ENCODE measurements around the gene UBXN10. TPM values are rescaled to one million over a fixed set of nuclear protein-coding genes. Genes with fewer than 3 reads are reported as not detected.
A peak's percentile ranks its signal among the peaks of the same experiment; 100 is the strongest.
"Not testable (repeated sequence)": the region's sequence is repeated elsewhere in the genome, so short reads cannot be mapped to it uniquely, and the experiment has no call there.

The UBXN10 gene
- total RNA-seq, 1 donor from 2014 or later = 0.52 TPM

GRCh38 chr1:20212085-20212684 is 26.3 kb downstream of the UBXN10 start:
- no peaks in the 10 kb centered on the region for H3K36me3 ChIP-seq (ENCODE audit: control insufficient read depth in 3 of 3, insufficient read depth in 3 of 3, low read length in 3 of 3)
- H3K4me1 ChIP-seq (ENCODE audit: control insufficient read depth in 3 of 3, insufficient read depth in 3 of 3, low read length in 3 of 3) = peaks cover 2 to 7% (median 3%) of the 10 kb centered on the region in 3 donors
- no peak overlapping the region for H3K27ac ChIP-seq (ENCODE audit: low read depth, low read length)
- peaks cover 2 to 24% (median 3%) of the 10 kb centered on the region in 3 donors for H3K27me3 ChIP-seq (ENCODE audit: control insufficient read depth in 3 of 3, insufficient read depth in 3 of 3, low read length in 3 of 3)
- H3K9me3 ChIP-seq (ENCODE audit: control insufficient read depth in 3 of 3, low read length in 3 of 3) = no peaks in the 10 kb centered on the region
- H3K4me3 ChIP-seq (ENCODE audit: low read length in 3 of 3) = no peak overlapping the region
- peak overlapping the region in 1 of 3 donors; percentile 9 for H3K9ac ChIP-seq (ENCODE audit: low read depth in 1 of 3, low read length in 3 of 3)

DNA sequence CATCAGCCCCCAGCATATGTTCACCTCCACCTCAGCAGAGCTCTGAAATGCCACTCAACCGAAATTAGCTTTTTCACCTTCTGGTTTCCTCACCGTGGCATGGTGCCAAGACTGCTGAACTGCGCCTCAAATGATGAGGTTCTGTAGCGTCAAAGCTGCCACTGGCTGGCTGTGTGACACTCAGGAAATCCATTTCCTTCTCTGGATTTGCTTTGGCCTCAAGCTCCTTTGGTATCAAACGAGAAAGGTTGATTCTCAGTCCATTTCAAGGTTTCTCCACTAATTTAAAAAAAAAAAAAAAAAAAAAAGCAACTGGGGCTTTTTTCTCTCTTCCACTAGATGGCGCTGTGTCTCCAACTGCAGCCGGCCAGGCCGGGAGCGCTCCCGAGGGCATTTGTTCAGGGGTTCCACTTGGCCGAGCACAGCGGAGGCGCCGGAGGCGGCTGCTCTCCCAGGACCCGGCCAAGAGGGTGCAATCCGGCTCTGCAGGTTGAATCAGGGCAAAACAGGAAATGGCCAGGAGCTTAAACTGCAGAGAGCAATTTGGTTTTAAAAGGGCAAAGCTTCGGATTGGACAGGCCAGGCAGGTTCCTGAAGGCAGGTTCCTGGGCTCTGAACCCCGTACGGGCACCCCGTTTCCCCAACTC is 26.9 kb downstream of the UBXN10 start:
- Histone ChIP-seq H3K4me3 (ENCODE audit: low read length in 3 of 3) (peak overlapping the region in 1 of 3 donors; percentile 19), H3K9ac (ENCODE audit: low read depth in 1 of 3, low read length in 3 of 3) (peak overlapping the region in 1 of 3 donors; percentile 45), H3K36me3 (ENCODE audit: control insufficient read depth in 3 of 3, insufficient read depth in 3 of 3, low read length in 3 of 3) (no peaks in the 10 kb centered on the region), H3K27me3 (ENCODE audit: control insufficient read depth in 3 of 3, insufficient read depth in 3 of 3, low read length in 3 of 3) (peaks cover 2 to 24% (median 3%) of the 10 kb centered on the region in 3 donors), H3K27ac (ENCODE audit: low read depth, low read length) (no peak overlapping the region), H3K4me1 (ENCODE audit: control insufficient read depth in 3 of 3, insufficient read depth in 3 of 3, low read length in 3 of 3) (peaks cover 2 to 7% (median 3%) of the 10 kb centered on the region in 3 donors), H3K9me3 (ENCODE audit: control insufficient read depth in 3 of 3, low read length in 3 of 3) (no peaks in the 10 kb centered on the region)

DNA sequence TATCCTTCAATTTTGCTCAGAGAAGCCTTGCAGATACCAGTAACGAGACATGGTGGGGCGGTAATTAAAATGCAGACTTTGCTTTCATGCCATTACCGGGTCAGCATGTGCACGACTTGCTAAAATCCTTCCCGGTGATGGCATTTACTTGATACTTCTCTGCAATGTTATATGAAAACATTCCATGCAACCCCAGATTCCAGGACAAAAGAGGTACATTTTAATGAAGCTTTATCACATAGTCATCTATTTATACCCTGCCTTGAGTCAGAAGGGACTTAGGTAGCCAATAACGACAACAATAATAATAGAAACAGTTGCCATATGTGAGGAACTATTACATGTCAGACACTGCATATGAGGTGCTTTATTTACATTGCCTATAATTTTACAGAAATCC is 29.8 kb downstream of the UBXN10 start:
- H3K27ac ChIP-seq (ENCODE audit: low read depth, low read length) = no peak overlapping the region
- peaks cover 0 to 20% (median 3%) of the 10 kb centered on the region in 3 donors for H3K27me3 ChIP-seq (ENCODE audit: control insufficient read depth in 3 of 3, insufficient read depth in 3 of 3, low read length in 3 of 3)
- H3K9me3 ChIP-seq (ENCODE audit: control insufficient read depth in 3 of 3, low read length in 3 of 3) = no peaks in the 10 kb centered on the region
- H3K9ac ChIP-seq (ENCODE audit: low read depth in 1 of 3, low read length in 3 of 3) = no peak overlapping the region
- no peaks in the 10 kb centered on the region for H3K36me3 ChIP-seq (ENCODE audit: control insufficient read depth in 3 of 3, insufficient read depth in 3 of 3, low read length in 3 of 3)
- H3K4me1 ChIP-seq (ENCODE audit: control insufficient read depth in 3 of 3, insufficient read depth in 3 of 3, low read length in 3 of 3) = peaks cover 2 to 7% (median 3%) of the 10 kb centered on the region in 3 donors
- no peak overlapping the region for H3K4me3 ChIP-seq (ENCODE audit: low read length in 3 of 3)

DNA sequence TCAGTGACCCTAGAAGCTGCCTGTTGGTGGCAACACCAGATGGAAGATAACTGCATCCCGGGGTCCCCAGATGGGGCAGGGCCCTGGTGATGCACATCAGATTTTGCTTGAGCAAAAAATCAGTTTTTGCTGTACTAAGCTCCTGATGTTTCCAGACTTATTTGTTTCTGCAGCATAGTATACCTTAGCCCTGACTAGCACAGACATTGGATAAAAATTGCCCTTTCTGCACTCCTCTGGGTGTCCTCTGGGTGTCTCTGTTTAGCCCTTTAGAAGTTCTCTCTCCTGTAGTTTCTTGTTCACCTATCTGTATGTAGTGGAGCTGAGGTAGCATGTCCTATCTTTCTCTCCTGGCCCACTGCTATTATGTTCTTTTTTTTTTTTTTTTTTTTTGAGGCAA is 30.7 kb downstream of the UBXN10 start:
- H3K27me3 ChIP-seq (ENCODE audit: control insufficient read depth in 3 of 3, insufficient read depth in 3 of 3, low read length in 3 of 3) = peaks cover 0 to 12% (median 3%) of the 10 kb centered on the region in 3 donors
- H3K4me3 ChIP-seq (ENCODE audit: low read length in 3 of 3) = no peak overlapping the region
- no peak overlapping the region for H3K9ac ChIP-seq (ENCODE audit: low read depth in 1 of 3, low read length in 3 of 3)
- H3K9me3 ChIP-seq (ENCODE audit: control insufficient read depth in 3 of 3, low read length in 3 of 3) = no peaks in the 10 kb centered on the region
- H3K36me3 ChIP-seq (ENCODE audit: control insufficient read depth in 3 of 3, insufficient read depth in 3 of 3, low read length in 3 of 3) = no peaks in the 10 kb centered on the region
- no peak overlapping the region for H3K27ac ChIP-seq (ENCODE audit: low read depth, low read length)
- H3K4me1 ChIP-seq (ENCODE audit: control insufficient read depth in 3 of 3, insufficient read depth in 3 of 3, low read length in 3 of 3) = peaks cover 2 to 7% (median 3%) of the 10 kb centered on the region in 3 donors

GRCh38 chr1:20219053-20219452 is 33.2 kb downstream of the UBXN10 start:
- not testable (repeated sequence) for H3K9ac ChIP-seq (ENCODE audit: low read depth in 1 of 3, low read length in 3 of 3); H3K36me3 ChIP-seq (ENCODE audit: control insufficient read depth in 3 of 3, insufficient read depth in 3 of 3, low read length in 3 of 3); H3K4me1 ChIP-seq (ENCODE audit: control insufficient read depth in 3 of 3, insufficient read depth in 3 of 3, low read length in 3 of 3); H3K9me3 ChIP-seq (ENCODE audit: control insufficient read depth in 3 of 3, low read length in 3 of 3); H3K27ac ChIP-seq (ENCODE audit: low read depth, low read length); H3K4me3 ChIP-seq (ENCODE audit: low read length in 3 of 3)
- peaks cover 5 to 15% (median 9%) of the 10 kb centered on the region in 3 donors for H3K27me3 ChIP-seq (ENCODE audit: control insufficient read depth in 3 of 3, insufficient read depth in 3 of 3, low read length in 3 of 3)

- Histone ChIP-seq H3K4me3 (ENCODE audit: low read length in 3 of 3) (no peak overlapping the region), H3K36me3 (ENCODE audit: control insufficient read depth in 3 of 3, insufficient read depth in 3 of 3, low read length in 3 of 3) (no peaks in the 10 kb centered on the region), H3K27ac (ENCODE audit: low read depth, low read length) (no peak overlapping the region), H3K4me1 (ENCODE audit: control insufficient read depth in 3 of 3, insufficient read depth in 3 of 3, low read length in 3 of 3) (no peaks in the 10 kb centered on the region), H3K9ac (ENCODE audit: low read depth in 1 of 3, low read length in 3 of 3) (no peak overlapping the region), H3K9me3 (ENCODE audit: control insufficient read depth in 3 of 3, low read length in 3 of 3) (no peaks in the 10 kb centered on the region), H3K27me3 (ENCODE audit: control insufficient read depth in 3 of 3, insufficient read depth in 3 of 3, low read length in 3 of 3) (peaks cover 2 to 16% (median 9%) of the 10 kb centered on the region in 3 donors)
Measured at GRCh38 chr1:20220036-20220435, 34.1 kb downstream of the UBXN10 start.

DNA sequence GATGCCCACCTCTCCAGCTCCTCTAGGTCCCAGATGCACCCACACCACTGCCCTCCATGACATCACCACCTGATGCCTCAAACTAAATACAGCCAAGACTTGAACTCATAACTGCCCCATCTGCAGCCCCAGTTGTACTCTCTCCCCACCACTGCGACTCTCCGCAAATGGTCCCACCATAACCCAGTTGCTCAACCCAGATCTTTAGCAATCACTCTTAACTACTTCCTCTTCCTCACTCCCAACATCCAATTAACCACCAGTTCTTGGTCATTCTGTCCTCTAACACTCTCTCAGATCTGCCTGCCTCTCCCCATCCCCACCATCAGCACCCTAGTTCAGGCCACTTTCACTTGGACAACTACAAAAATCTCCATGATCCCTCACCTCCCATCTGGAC is 37.2 kb downstream of the UBXN10 start:
- no peak overlapping the region for H3K9ac ChIP-seq (ENCODE audit: low read depth in 1 of 3, low read length in 3 of 3)
- no peaks in the 10 kb centered on the region for H3K9me3 ChIP-seq (ENCODE audit: control insufficient read depth in 3 of 3, low read length in 3 of 3)
- no peaks in the 10 kb centered on the region for H3K4me1 ChIP-seq (ENCODE audit: control insufficient read depth in 3 of 3, insufficient read depth in 3 of 3, low read length in 3 of 3)
- no peak overlapping the region for H3K4me3 ChIP-seq (ENCODE audit: low read length in 3 of 3)
- no peak overlapping the region for H3K27ac ChIP-seq (ENCODE audit: low read depth, low read length)
- H3K27me3 ChIP-seq (ENCODE audit: control insufficient read depth in 3 of 3, insufficient read depth in 3 of 3, low read length in 3 of 3) = peaks cover 6 to 29% (median 19%) of the 10 kb centered on the region in 3 donors
- H3K36me3 ChIP-seq (ENCODE audit: control insufficient read depth in 3 of 3, insufficient read depth in 3 of 3, low read length in 3 of 3) = no peaks in the 10 kb centered on the region

- Histone ChIP-seq H3K4me1 (ENCODE audit: control insufficient read depth in 3 of 3, insufficient read depth in 3 of 3, low read length in 3 of 3) (no peaks in the 10 kb centered on the region), H3K4me3 (ENCODE audit: low read length in 3 of 3) (no peak overlapping the region), H3K27me3 (ENCODE audit: control insufficient read depth in 3 of 3, insufficient read depth in 3 of 3, low read length in 3 of 3) (peaks cover 7 to 35% (median 23%) of the 10 kb centered on the region in 3 donors), H3K36me3 (ENCODE audit: control insufficient read depth in 3 of 3, insufficient read depth in 3 of 3, low read length in 3 of 3) (no peaks in the 10 kb centered on the region), H3K27ac (ENCODE audit: low read depth, low read length) (no peak overlapping the region), H3K9ac (ENCODE audit: low read depth in 1 of 3, low read length in 3 of 3) (no peak overlapping the region), H3K9me3 (ENCODE audit: control insufficient read depth in 3 of 3, low read length in 3 of 3) (no peaks in the 10 kb centered on the region)
Measured at GRCh38 chr1:20223551-20224419, 37.9 kb downstream of the UBXN10 start.

GRCh38 chr1:20224546-20224945 is 38.6 kb downstream of the UBXN10 start:
- Histone ChIP-seq H3K36me3 (ENCODE audit: control insufficient read depth in 3 of 3, insufficient read depth in 3 of 3, low read length in 3 of 3) (no peaks in the 10 kb centered on the region), H3K27ac (ENCODE audit: low read depth, low read length) (no peak overlapping the region), H3K9ac (ENCODE audit: low read depth in 1 of 3, low read length in 3 of 3) (no peak overlapping the region), H3K9me3 (ENCODE audit: control insufficient read depth in 3 of 3, low read length in 3 of 3) (no peaks in the 10 kb centered on the region), H3K4me3 (ENCODE audit: low read length in 3 of 3) (no peak overlapping the region), H3K4me1 (ENCODE audit: control insufficient read depth in 3 of 3, insufficient read depth in 3 of 3, low read length in 3 of 3) (no peaks in the 10 kb centered on the region), H3K27me3 (ENCODE audit: control insufficient read depth in 3 of 3, insufficient read depth in 3 of 3, low read length in 3 of 3) (peaks cover 11 to 39% (median 23%) of the 10 kb centered on the region in 3 donors)

DNA sequence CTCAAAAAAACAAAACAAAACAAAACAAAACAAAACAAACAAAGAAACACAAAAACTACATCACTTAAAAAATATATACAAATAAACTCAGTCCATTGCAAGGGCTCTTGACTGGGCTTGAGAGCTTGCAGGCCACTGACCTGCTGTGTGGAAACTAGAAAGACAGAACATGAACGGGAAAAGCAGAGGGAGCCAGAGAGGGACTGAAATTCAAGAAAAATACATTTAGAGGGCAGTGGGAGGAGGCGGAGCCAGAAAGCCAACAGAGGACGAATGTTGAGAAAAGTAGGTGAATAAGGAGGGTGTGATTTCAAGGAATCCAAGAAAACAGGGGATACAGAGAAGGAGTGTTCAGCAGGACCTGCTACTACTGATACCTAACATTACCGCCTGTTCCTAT is 41.8 kb downstream of the UBXN10 start:
- H3K27ac ChIP-seq (ENCODE audit: low read depth, low read length) = no peak overlapping the region
- no peaks in the 10 kb centered on the region for H3K36me3 ChIP-seq (ENCODE audit: control insufficient read depth in 3 of 3, insufficient read depth in 3 of 3, low read length in 3 of 3)
- no peak overlapping the region for H3K9ac ChIP-seq (ENCODE audit: low read depth in 1 of 3, low read length in 3 of 3)
- no peaks in the 10 kb centered on the region for H3K9me3 ChIP-seq (ENCODE audit: control insufficient read depth in 3 of 3, low read length in 3 of 3)
- peaks cover 15 to 37% (median 29%) of the 10 kb centered on the region in 3 donors for H3K27me3 ChIP-seq (ENCODE audit: control insufficient read depth in 3 of 3, insufficient read depth in 3 of 3, low read length in 3 of 3)
- H3K4me3 ChIP-seq (ENCODE audit: low read length in 3 of 3) = no peak overlapping the region
- no peaks in the 10 kb centered on the region for H3K4me1 ChIP-seq (ENCODE audit: control insufficient read depth in 3 of 3, insufficient read depth in 3 of 3, low read length in 3 of 3)

Measured in skeletal muscle tissue (tissue), 4 donors.